ENCODE measurements around the gene DGKZ.

DGKZ gene

GRCh38 chr11:46347637-46348311 is 511 bp downstream of the DGKZ start:
- no peak for DNase-seq (ENCODE audit: low read depth in 2 of 2)

- no peak for DNase-seq (ENCODE audit: low read depth in 2 of 2)
Observed at GRCh38 chr11:46348566-46349401, 1.5 kb downstream of the DGKZ start.

GRCh38 chr11:46350695-46351094 is 3.4 kb downstream of the DGKZ start:
- DNase-seq (ENCODE audit: low read depth in 2 of 2) = no peak

- DNase-seq (ENCODE audit: low read depth in 2 of 2) = no peak
Observed at GRCh38 chr11:46351148-46351547, 3.9 kb downstream of the DGKZ start.

GRCh38 chr11:46351606-46352005 is 4.3 kb downstream of the DGKZ start:
- no peak for DNase-seq (ENCODE audit: low read depth in 2 of 2)

- peak; percentile 52 to 64 for DNase-seq (ENCODE audit: low read depth in 2 of 2)
Observed at GRCh38 chr11:46352063-46352841, 5.0 kb downstream of the DGKZ start.

GRCh38 chr11:46353698-46354097 is 6.4 kb downstream of the DGKZ start:
- DNase-seq (ENCODE audit: low read depth in 2 of 2) = peak; percentile 55 to 59

GRCh38 chr11:46356924-46357482 is 9.7 kb downstream of the DGKZ start:
- DNase-seq (ENCODE audit: low read depth in 2 of 2) = no peak

GRCh38 chr11:46357483-46357936 is 10.2 kb downstream of the DGKZ start:
- DNase-seq (ENCODE audit: low read depth in 2 of 2) = no peak

GRCh38 chr11:46359953-46360352 is 12.7 kb downstream of the DGKZ start:
- DNase-seq (ENCODE audit: low read depth in 2 of 2) = no peak

- no peak for DNase-seq (ENCODE audit: low read depth in 2 of 2)
Observed at GRCh38 chr11:46360878-46361277, 13.6 kb downstream of the DGKZ start.

- peak in 1 of 2 donors; percentile 49 for DNase-seq (ENCODE audit: low read depth in 2 of 2)
Observed at GRCh38 chr11:46361283-46362155, 14.3 kb downstream of the DGKZ start.

- DNase-seq (ENCODE audit: low read depth in 2 of 2) = no peak
Observed at GRCh38 chr11:46362156-46363030, 15.1 kb downstream of the DGKZ start.

- no peak for DNase-seq (ENCODE audit: low read depth in 2 of 2)
Observed at GRCh38 chr11:46363031-46363407, 15.8 kb downstream of the DGKZ start.

- no peak for DNase-seq (ENCODE audit: low read depth in 2 of 2)
Observed at GRCh38 chr11:46363455-46364005, 16.3 kb downstream of the DGKZ start.

- no peak for DNase-seq (ENCODE audit: low read depth in 2 of 2)
Observed at GRCh38 chr11:46364056-46364455, 16.8 kb downstream of the DGKZ start.

- no peak for DNase-seq (ENCODE audit: low read depth in 2 of 2)
Observed at GRCh38 chr11:46364791-46365190, 17.5 kb downstream of the DGKZ start.

GRCh38 chr11:46366260-46366659 is 19.0 kb downstream of the DGKZ start:
- DNase-seq (ENCODE audit: low read depth in 2 of 2) = no peak

GRCh38 chr11:46366661-46367161 is 19.4 kb downstream of the DGKZ start:
- DNase-seq (ENCODE audit: low read depth in 2 of 2) = no peak

All from stimulated activated CD8-positive, alpha-beta memory T cell treated with anti-CD3 and anti-CD28 coated beads, Interleukin-2, amount 100 ng/mL, for 48 hours (primary cell).